Stimulated activated CD4-positive, alpha-beta T cell treated with anti-CD3 and anti-CD28 coated beads, Interleukin-4, amount 100 ng/mL, for 48 hours (primary cell): ENCODE measurements around the gene CCDC124.
A peak's percentile ranks its signal among the peaks of the same experiment; 100 is the strongest.

ENCODE experiments used
- DNase-seq, 2 donors: peaks; one replicate each; pipeline ENCODE4 v3.0.0-alpha.2; 2020; ENCODE audit warnings: low read depth in 2 of 2

CCDC124 gene

DNA sequence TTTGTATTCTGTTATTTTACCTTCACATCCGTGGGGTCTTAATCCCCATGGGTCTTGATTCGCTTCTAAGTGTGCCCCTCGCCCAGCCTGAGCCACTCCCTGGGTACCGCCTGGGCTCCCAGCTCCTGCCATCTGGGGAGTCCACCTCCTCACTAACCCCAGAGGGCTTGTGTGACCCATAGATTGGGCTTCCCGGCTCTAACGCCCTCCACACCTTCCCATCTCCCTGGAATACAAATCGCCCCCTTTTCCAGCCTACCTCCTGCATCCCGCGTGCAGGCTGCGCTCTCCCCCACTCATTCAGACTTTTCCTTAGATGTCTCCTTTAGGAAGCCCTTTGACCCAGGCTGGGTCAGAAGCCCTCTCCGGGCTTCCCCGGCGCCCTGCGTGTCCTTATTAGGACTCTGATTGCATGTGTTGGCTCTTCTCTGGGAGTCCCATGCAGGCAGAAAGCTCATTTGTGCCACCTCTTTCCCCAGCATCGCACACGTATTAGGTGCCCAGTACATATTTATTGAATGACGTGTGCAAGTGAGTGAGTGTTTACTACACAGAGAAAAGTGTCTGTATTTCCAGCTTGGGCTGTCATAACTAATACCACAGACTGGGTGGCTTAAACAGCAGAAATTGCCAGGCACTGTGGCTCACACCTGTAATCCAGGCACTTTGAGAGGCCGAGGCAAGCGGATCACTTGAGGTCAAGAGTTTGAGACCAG lies 757 bp downstream of the CCDC124 start:
- no peak for DNase-seq

DNA sequence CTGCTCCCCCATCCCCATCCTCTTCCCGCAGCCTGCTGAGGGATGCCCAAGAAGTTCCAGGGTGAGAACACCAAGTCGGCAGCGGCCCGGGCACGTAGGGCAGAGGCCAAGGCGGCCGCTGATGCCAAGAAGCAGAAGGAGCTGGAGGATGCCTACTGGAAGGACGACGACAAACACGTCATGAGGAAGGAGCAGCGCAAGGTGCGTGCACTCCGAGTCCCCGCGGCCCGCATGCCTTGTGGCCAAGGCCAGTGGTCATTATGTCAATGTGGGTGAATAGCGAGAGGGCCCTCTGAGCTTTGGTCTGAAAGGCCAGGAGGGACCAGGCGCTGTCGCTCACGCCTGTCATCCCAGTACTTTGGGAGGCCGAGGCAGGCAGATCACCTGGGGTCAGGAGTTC lies 3.6 kb downstream of the CCDC124 start:
- no peak for DNase-seq

- no peak for DNase-seq
These were observed 4.6 kb downstream of the CCDC124 start for GRCh38 chr19:17937371-17937900.

- DNase-seq: peak; percentile 74 to 83
These were observed 5.5 kb downstream of the CCDC124 start for GRCh38 chr19:17938092-17938845.

GRCh38 chr19:17942181-17942580 lies 9.4 kb downstream of the CCDC124 start:
- no peak for DNase-seq

DNA sequence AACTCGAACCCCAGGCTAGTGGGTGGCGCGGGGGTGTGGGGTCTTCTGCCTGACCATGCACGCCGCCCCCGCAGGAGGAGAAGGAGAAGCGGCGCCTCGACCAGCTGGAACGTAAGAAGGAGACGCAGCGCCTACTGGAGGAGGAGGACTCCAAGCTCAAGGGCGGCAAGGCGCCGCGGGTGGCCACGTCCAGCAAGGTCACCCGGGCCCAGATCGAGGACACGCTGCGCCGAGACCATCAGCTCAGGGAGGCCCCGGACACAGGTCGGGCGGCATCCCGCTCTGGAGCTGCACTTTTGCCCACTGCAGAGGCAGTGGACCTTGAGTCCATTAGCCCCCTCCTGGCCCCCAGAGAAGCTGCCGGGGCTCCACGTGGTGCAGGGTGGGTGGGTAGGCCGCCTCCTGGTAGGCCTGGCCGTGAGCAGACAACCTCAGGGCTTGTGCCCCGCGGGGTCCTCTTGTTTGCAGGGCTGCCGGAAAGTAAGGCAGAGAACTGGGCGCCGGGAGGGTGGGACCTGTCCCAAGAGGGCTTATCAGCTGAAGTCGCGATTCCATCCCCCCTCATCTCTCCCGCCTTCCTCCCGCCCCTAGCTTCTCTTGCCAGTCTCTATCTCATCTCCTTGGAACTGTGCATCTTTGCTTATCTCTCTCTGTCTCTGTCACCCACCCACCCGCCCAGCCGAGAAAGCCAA lies 9.9 kb downstream of the CCDC124 start:
- DNase-seq: no peak

DNA sequence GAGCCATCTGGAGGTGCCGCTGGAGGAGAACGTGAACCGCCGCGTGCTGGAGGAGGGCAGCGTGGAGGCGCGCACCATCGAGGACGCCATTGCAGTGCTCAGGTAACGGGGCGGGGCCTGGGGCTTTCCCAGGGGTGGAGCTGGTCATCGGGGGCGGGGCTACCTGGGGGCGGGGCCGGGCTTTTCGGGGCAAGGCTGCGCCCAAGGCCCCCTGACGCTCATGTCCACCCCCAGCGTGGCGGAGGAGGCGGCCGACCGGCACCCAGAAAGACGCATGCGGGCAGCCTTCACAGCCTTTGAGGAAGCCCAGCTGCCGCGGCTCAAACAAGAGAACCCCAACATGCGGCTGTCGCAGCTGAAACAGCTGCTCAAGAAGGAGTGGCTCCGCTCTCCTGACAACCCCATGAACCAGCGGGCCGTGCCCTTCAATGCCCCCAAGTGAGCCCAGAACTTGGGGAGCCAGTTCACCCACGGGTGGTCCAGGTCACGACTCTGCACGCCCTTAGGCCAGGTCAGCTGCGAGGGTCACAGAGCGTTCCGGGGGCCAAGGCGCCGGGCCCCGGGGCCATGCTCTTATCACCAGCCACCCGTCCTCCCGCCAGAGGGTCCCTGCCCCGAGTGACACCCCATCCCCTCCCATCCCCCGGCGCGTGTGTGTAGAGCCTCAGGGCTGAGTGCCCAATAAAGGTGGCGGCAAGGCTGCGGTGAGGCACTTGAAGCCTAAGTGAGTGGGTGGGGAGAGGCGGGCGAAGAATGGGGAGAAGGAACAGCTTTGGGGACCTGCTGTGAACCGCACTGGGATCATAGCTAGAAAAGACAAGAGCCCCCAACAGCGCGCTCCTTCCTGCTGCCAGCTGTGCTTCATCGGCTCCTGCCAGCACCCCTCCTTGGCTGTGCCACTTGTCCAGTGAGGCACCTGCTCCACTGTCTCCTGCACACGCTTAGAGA lies 10.7 kb downstream of the CCDC124 start:
- no peak for DNase-seq

DNA sequence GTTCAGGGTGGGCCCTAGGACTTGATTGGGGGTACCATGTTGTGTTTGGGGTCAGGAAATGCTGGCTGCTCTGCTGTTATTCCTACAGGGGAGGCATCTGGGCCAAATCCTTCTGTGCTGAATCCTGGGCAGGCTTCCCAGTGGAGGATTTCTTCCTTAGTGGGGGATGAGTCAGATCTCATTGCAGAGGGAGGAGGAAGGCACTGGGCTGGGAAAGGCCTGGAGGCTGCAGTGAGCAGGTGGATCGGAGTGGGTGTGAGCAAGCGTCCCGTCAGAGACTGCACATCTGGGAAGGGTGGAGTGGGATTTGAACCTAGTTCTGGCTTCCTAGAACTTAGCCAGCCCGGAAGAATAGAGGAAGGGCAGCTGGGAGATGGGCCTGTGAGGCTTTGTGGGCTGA lies 11.5 kb downstream of the CCDC124 start:
- DNase-seq: no peak

GRCh38 chr19:17946965-17947784 lies 14.4 kb downstream of the CCDC124 start:
- no peak for DNase-seq

GRCh38 chr19:17947815-17948513 lies 15.1 kb downstream of the CCDC124 start:
- peak; percentile 90 to 93 for DNase-seq

- DNase-seq: no peak
These were observed 15.7 kb downstream of the CCDC124 start for GRCh38 chr19:17948514-17948900.

GRCh38 chr19:17948931-17949930 lies 16.4 kb downstream of the CCDC124 start:
- no peak for DNase-seq

DNA sequence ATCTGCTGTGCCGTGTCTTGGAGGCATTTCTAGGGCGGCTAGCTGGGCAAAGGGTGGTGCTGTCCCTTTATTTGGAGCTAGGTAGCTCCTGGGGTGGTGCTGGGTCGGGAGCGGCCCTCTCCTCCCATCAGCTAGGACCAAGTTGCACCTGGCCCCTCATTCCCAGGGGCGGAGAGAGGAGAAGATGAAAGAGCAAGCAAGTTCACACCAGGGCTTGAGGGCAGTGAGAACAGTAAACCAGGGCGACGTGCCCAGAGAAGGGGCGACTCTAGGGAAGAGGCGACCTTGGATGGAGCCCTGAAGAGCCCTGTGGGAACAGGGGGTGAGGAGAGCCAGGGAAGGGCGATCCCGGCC lies 17.1 kb downstream of the CCDC124 start:
- DNase-seq: no peak

GRCh38 chr19:17950310-17951156 lies 17.7 kb downstream of the CCDC124 start:
- DNase-seq: no peak

DNA sequence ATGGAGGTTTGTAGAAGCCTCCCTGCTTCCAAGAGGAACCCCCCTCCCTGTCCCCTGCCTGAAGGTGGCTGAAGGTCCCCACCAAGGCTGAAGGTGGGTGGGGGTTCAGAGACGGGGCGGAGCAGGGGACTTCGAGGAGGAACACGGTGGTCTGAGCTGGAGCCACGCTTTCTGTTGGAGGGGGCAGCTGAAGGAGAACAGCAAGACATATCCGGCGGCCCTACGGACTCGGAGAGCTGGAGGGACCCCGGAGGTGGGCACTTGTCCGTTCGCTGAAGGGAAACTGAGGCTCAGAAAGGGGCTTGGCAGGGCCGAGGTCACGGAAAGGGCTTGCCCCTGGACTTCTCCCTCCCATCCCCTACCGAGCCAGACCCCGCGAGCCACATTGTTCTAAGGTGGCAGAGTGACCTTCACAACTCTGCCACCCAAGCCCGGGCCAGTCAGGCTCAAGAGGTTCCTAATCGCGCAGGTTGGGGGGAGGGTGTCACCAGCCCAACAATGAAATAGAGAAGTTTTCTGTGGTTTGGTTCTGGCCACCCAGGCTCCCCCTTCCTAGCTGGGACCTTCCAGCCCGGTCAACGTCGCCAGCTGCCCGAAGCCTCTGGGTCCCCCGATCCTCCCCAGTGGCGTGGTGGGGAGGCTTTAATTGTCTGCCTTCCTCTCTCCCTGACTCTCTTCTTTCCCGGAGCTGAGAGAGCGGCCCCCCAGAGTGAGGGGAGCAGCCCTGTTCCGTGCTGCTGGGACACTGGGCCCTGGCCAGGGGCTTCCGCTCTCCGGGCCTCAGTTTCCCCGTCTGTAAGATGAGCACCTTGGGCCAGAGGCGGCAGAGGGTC lies 18.6 kb downstream of the CCDC124 start:
- no peak for DNase-seq

- DNase-seq: no peak
These were observed 19.5 kb downstream of the CCDC124 start for GRCh38 chr19:17951990-17952976.
